Keratinocyte (primary cell): Measurements from ENCODE around the gene TMEM74B. TPM values are rescaled to one million over a fixed set of nuclear protein-coding genes. Genes with fewer than 3 reads are reported as not detected.

Experiments
- DNase-seq: peaks from one replicate; pipeline ENCODE4 v3.0.0-alpha.2; 2011; ENCODE audit warnings: low read depth, missing footprints, low spot score
- FAIRE-seq: peaks from 2 replicates; lab custom pipeline; 2011; peaks lifted over from hg19 to GRCh38; lab: Jason Lieb, UNC
- H2AFZ ChIP-seq: 2 replicates; pipeline ENCODE4 v1.6.0; 2012; ENCODE audit warnings: low read length, control low read depth, inconsistent platforms; ENCODE audit not compliant: control insufficient read depth
- H3K27ac ChIP-seq: 2 replicates; pipeline ENCODE4 v1.5.1; 2011; ENCODE audit warnings: low read length; ENCODE audit not compliant: control insufficient read depth, insufficient read depth
- H3K27me3 ChIP-seq: 3 replicates; pipeline ENCODE4 v1.6.0; 2011; ENCODE audit warnings: low read length; ENCODE audit not compliant: control insufficient read depth, insufficient read depth; ENCODE audit errors: extremely low read depth
- H3K36me3 ChIP-seq, 2 experiments: 2 replicates in 1 of 2; 3 replicates in 1 of 2; pipeline ENCODE4 v1.5.1; 2011; ENCODE audit warnings: low read length in 2 of 2, mild to moderate bottlenecking in 1 of 2; ENCODE audit not compliant: control insufficient read depth in 2 of 2, insufficient read depth in 2 of 2; ENCODE audit errors: extremely low read depth in 1 of 2
- H3K4me1 ChIP-seq: 3 replicates; pipeline ENCODE4 v1.5.1; 2011; ENCODE audit warnings: low read length; ENCODE audit not compliant: control insufficient read depth, insufficient read depth; ENCODE audit errors: extremely low read depth
- H3K4me2 ChIP-seq: 3 replicates; pipeline ENCODE4 v1.6.0; 2011; ENCODE audit warnings: low read depth, low read length; ENCODE audit not compliant: control insufficient read depth, insufficient read depth; ENCODE audit errors: extremely low read depth
- H3K4me3 ChIP-seq, 3 experiments: fragments of 200-600 bp in 1 of 3; sonication (generic) in 1 of 3; 2 replicates in 2 of 3; 3 replicates in 1 of 3; pipeline ENCODE4 v1.5.1; 2011 to 2016; ENCODE audit warnings: low read length in 3 of 3, mild to moderate bottlenecking in 3 of 3, control low read depth in 2 of 3, inconsistent platforms in 1 of 3, low read depth in 1 of 3, mixed read lengths in 1 of 3, mixed run types in 1 of 3, moderate library complexity in 1 of 3; ENCODE audit not compliant: control insufficient read depth in 2 of 3, insufficient read depth in 2 of 3; ENCODE audit errors: extremely low read depth in 1 of 3
- H3K79me2 ChIP-seq: 2 replicates; pipeline ENCODE4 v1.6.0; 2012; ENCODE audit warnings: low read length; ENCODE audit not compliant: control insufficient read depth, insufficient read depth
- H3K9ac ChIP-seq: 3 replicates; pipeline ENCODE4 v1.6.0; 2011; ENCODE audit warnings: low read length; ENCODE audit not compliant: control insufficient read depth, insufficient read depth; ENCODE audit errors: extremely low read depth
- H3K9me1 ChIP-seq: 3 replicates; pipeline ENCODE4 v1.6.0; 2011; ENCODE audit warnings: low read length; ENCODE audit not compliant: control insufficient read depth, insufficient read depth; ENCODE audit errors: extremely low read depth
- H3K9me3 ChIP-seq: 2 replicates; pipeline ENCODE4 v1.5.1; 2012; ENCODE audit warnings: low read depth, low read length; ENCODE audit not compliant: control insufficient read depth
- H4K20me1 ChIP-seq: 3 replicates; pipeline ENCODE4 v1.6.0; 2011; ENCODE audit warnings: low read length; ENCODE audit not compliant: control insufficient read depth, insufficient read depth; ENCODE audit errors: extremely low read depth
- CTCF ChIP-seq, 3 experiments: IDR thresholded peaks in 1 of 3; conservative IDR thresholded peaks in 1 of 3; optimal IDR thresholded peaks in 1 of 3; 2 replicates in 2 of 3; 3 replicates in 1 of 3; pipeline versions ENCODE3 to v1.5.1; 2011; ENCODE audit warnings: low read length in 3 of 3, mild to moderate bottlenecking in 3 of 3, moderate library complexity in 2 of 3, control low read depth in 1 of 3, inconsistent platforms in 1 of 3; ENCODE audit not compliant: insufficient read depth in 2 of 3; ENCODE audit errors: extremely low read depth in 1 of 3
- EZH2 ChIP-seq: IDR thresholded peaks from one replicate; pipeline ENCODE4 v1.6.1; 2012; ENCODE audit warnings: inconsistent platforms, mild to moderate bottlenecking, low read length, moderate library complexity
- dilution Hi-C: fragments of 300-500 bp; cut with MboI; formaldehyde crosslinking; loops from one replicate; pipeline ENCODE4 v1.7.0; 2020; ENCODE audit warnings: low sequenced_read_pairs; ENCODE audit not compliant: extremely low pct_ligation_motif_present
- polyA plus RNA-seq, 5 experiments: library from polyadenylated mRNA; depleted of rRNA in 3 of 5; stranded (reverse) in 3 of 5; stranded (forward) in 1 of 5; unstranded in 1 of 5; fragments of >200 nt; gene quantifications; 1 replicate in 1 of 5; 2 replicates in 3 of 5; 3 replicates in 1 of 5; pipeline versions ENCODE4 v1.2.1 to v1.2.3, GENCODE V29; 2011 to 2012; ENCODE audit warnings: missing spikeins in 2 of 5, low read depth in 1 of 5, low replicate concordance in 1 of 5

Gene TMEM74B
- polyA plus RNA-seq, 1 donor (not counting 4 experiments of a cell fraction or from before 2014, with no cell fraction given), result 0.58 TPM

- Histone ChIP-seq H3K27me3 (peaks cover 7% of the 10 kb centered on the region), H3K9ac (no peak overlapping the region), H4K20me1 (no peaks in the 10 kb centered on the region), H3K4me3 (no peak overlapping the region), H3K4me2 (no peak overlapping the region), H3K36me3 (no peaks in the 10 kb centered on the region), H3K27ac (no peak overlapping the region), H3K4me1 (no peaks in the 10 kb centered on the region), H2AFZ (no peak overlapping the region), H3K9me3 (no peaks in the 10 kb centered on the region), H3K9me1 (no peaks in the 10 kb centered on the region), H3K79me2 (no peaks in the 10 kb centered on the region)
- TF ChIP-seq EZH2, result no peak
- no peak for TF ChIP-seq CTCF (optimal IDR thresholded peaks at IDR 0.05 in 1 of 3, IDR thresholded peaks at IDR 0.05 in 1 of 3, conservative IDR thresholded peaks at IDR 0.05 in 1 of 3; ENCODE audit: extremely low read depth in 1 of 3, insufficient read depth in 2 of 3, low read length in 3 of 3)
- DNase-seq (no peak), FAIRE-seq (no peak)
- dilution Hi-C loops, result no loop called here
Measured at GRCh38 chr20:1204113-1204512, 19.3 kb upstream of the TMEM74B start.

- Histone ChIP-seq H3K9me3 (no peaks in the 10 kb centered on the region), H3K9me1 (no peaks in the 10 kb centered on the region), H3K9ac (no peak overlapping the region), H2AFZ (no peak overlapping the region), H3K27ac (no peak overlapping the region), H3K36me3 (no peaks in the 10 kb centered on the region), H3K4me2 (no peak overlapping the region), H4K20me1 (no peaks in the 10 kb centered on the region), H3K4me1 (no peaks in the 10 kb centered on the region), H3K27me3 (peaks cover 7% of the 10 kb centered on the region), H3K79me2 (no peaks in the 10 kb centered on the region), H3K4me3 (no peak overlapping the region)
- TF ChIP-seq CTCF (optimal IDR thresholded peaks at IDR 0.05 in 1 of 3, IDR thresholded peaks at IDR 0.05 in 1 of 3, conservative IDR thresholded peaks at IDR 0.05 in 1 of 3; ENCODE audit: extremely low read depth in 1 of 3, insufficient read depth in 2 of 3, low read length in 3 of 3) (no peak), EZH2 (no peak)
- DNase-seq (no peak), FAIRE-seq (no peak)
- dilution Hi-C loops, result no loop called here
Measured at GRCh38 chr20:1203630-1204029, 18.8 kb upstream of the TMEM74B start.
